ENCODE measurements around the gene FMO5.
"Not testable (repeated sequence)": the region's sequence is repeated elsewhere in the genome, so short reads cannot be mapped to it uniquely, and the experiment has no call there.

Gene FMO5

DNA sequence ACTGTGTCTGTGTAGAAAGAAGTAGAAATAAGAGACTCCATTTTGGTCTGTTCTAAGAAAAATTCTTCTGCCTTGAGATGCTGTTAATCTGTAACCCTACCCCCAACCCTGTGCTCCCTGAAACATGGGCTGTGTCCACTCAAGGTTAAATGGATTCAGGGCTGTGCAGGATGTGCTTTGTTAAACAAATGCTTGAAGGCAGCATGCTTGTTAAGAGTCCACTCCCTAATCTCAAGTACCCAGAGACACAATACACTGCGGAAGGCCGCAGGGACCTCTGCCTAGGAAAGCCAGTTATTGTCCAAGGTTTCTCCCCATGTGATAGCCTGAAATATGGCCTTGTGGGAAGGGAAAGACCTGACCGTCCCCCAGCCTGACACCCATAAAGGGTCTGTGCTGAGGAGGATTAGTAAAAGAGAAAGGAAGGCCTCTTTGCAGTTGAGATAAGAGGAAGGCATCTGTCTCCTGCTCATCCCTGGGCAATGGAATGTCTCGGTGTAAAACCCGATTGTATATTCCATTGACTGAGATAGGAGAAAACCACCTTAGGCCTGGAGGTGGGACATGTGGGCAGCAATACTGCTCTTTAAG lies 15.1 kb upstream of the FMO5 start:
- DNase-seq (ENCODE audit: low read depth in 4 of 4, low spot score in 1 of 4): not testable (repeated sequence)

DNA sequence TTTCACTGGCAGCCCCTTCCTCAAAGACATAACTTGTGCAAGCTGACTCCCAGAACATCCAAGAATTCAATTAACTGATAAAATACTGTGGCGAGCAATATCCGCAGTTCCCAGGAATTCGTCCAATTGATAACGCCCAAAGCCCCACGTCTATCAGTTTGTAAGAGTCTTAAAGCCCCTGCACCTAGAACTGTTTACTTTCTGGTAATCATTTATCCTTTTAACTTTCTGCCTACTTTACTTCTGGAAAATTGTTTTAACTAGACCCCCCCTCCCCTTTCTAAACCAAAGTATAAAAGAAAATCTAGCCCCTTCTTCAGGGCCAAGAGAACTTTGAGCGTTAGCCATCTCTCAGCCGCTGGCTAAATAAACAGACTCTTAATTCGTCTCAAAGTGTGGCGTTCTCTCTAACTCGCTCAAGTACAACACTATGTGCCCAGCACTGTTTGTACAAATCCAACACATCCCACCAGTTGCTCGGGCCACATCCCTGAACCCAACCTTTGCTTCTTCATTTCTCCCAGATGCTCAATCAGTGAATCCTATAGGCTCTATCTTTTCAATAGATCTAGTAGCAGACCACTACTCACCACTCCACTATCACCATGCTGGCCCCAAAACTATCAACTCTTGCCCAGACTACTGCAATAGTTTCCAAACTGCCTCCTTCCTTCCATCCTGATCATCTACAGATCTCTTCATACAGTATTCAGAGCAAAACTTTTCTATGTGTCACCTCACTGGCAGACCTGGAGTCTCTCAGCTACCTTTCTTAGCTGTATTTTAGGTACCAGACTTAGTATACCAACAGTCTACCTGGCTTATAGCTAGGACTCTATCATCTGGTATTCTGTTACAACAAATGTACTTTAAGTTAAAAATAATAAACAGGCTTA lies 14.0 kb upstream of the FMO5 start:
- no peak for DNase-seq (ENCODE audit: low read depth in 4 of 4, low spot score in 1 of 4)

DNA sequence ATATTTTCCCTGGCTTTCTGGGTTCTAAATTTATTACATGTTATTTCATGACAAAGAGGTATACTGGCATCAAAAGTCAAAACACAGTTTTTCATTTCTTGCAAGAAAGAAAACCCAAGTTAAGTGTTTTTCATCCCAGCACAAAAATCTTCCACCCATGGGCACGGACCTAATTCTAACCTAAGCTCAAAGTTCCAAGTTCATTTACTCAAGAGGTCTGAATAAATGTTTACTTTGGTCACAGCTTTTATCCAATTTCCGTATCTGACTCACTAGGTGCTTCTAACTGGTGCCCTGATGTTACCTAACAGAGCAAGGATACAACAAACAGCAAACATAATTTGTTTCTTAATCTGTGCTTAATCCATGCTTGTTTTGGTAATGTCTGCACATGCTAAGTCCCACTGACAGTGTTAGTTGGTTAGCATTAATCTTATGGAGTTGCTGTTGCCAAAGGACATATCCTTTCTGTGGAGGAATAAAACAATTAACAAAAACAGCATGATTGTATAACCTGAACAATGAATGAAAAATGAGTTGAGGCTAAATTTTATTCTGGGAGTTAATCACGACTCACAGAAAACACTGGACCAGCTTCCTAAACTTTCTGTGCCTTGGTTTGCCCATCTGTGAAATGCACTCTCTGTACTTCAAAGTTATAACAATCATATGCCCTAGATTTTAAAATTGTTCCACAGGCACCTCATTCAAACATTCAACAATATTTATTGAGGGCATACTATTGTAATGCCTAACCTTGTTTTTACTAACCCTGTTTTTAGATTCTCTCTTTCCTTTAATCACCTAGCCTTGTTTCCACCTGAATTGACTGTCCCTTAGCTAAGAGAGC lies 13.1 kb upstream of the FMO5 start:
- no peak for DNase-seq (ENCODE audit: low read depth in 4 of 4, low spot score in 1 of 4)

DNA sequence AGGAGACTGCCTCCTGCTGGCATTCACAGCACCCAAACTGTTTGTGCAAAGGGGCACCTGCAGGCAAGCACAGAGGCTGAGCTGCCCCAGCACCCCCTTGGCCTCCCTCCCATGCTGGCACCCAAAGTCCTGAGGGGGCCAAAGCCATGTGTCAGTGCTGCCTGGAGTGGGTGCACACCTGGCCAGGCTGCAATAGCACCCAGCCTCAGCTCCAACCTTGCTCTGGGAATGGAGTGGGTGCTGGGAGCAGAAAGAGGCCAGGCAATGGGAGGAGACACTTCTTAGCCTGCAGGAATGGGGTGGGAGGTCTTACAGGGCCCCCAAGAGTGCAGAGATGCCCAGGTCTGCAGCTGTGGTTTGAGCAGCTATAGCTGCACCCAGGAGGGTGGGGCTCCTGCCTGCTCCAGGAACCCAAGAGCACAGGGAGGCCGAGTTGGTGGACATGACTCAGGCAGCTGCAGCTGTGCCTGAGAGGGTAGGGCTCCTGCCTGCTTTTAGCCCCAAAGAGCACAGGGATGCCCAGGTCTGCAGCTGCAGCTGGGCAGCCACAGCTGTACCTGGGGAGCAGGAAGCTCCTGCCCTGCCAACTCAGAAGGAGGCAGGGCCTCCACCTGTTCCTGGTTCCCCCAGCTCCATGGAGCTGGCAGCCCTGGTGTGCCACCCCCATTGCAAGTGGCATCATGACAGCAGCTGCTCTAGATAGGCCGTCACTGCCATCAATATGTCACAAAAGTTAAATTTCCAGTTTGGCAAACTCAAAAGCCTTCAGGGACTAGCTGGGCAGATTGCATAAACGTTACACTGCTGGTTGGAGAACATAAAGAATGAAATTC lies 12.0 kb upstream of the FMO5 start:
- DNase-seq (ENCODE audit: low read depth in 4 of 4, low spot score in 1 of 4): no peak

DNA sequence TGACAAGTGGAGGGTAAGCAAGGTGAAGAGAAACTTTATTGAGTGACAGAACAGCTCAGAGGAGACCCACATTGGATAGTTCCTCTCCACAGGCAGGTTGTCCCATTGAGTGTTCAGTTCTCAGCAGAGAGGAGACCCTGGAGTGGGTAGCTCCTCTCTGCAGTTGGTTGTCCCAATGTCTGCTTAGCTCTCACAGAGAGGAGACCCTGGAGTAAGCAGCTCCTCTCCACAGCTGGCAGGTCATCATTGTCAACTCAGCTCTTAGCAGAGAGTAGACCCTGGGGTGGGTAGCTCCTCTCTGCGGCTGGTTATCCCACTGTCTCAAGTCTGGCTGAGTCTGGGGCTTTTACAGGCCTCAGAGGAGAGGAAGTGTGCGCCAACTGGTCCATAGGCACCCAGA lies 11.3 kb upstream of the FMO5 start:
- DNase-seq (ENCODE audit: low read depth in 4 of 4, low spot score in 1 of 4): no peak

DNA sequence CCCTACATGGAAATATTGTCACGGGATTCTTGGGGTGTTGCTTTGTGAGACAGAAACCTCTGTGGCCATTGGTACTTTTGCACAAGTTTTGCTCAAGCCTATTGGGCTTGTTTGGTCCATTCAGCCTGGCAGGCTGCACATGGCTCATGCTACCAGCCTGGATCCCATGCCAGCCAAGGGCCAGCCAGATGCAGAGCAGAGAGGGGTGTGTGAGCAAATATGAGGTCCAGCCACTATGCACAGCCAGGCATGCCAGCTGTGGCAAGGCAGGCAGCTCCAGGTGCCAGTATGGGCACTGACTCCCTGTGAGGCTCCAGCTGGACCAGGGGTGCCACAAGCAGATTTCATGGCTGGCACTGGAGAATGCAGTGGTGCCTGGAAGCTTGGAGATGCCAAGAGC lies 10.7 kb upstream of the FMO5 start:
- DNase-seq (ENCODE audit: low read depth in 4 of 4, low spot score in 1 of 4): no peak

DNA sequence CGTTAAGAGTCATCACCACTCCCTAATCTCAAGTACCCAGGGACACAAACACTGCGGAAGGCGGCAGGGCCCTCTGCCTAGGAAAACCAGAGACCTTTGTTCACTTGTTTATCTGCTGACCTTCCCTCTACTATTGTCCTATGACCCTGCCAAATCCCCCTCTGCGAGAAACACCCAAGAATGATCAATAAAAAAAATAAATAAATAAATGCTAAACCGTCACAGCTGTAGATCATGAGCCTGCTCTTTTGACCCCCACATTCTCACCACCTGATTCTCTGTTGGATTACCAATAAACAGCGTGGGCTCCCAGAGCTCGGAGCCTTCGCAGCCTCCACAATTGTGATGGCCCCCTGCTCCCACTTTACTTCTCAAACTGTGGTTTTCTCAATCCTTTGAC lies 8.8 kb upstream of the FMO5 start:
- not testable (repeated sequence) for DNase-seq (ENCODE audit: low read depth in 4 of 4, low spot score in 1 of 4)

DNA sequence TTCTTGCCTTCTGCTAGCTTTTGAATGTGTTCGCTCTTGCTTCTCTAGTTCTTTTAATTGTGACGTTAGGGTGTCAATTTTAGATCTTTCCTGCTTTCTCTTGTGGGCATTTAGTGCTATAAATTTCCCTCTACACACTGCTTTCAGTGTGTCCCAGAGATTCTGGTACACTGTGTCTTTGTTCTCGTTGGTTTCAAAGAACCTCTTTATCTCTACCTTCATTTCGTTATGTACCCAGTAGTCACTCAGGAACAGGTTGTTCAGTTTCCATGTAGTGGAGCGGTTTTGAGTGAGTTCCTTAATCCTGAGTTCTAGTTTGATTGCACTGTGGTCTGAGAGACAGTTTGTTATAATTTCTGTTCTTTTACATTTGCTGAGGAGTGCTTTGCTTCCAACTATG lies 5.9 kb upstream of the FMO5 start:
- DNase-seq (ENCODE audit: low read depth in 4 of 4, low spot score in 1 of 4): not testable (repeated sequence)

DNA sequence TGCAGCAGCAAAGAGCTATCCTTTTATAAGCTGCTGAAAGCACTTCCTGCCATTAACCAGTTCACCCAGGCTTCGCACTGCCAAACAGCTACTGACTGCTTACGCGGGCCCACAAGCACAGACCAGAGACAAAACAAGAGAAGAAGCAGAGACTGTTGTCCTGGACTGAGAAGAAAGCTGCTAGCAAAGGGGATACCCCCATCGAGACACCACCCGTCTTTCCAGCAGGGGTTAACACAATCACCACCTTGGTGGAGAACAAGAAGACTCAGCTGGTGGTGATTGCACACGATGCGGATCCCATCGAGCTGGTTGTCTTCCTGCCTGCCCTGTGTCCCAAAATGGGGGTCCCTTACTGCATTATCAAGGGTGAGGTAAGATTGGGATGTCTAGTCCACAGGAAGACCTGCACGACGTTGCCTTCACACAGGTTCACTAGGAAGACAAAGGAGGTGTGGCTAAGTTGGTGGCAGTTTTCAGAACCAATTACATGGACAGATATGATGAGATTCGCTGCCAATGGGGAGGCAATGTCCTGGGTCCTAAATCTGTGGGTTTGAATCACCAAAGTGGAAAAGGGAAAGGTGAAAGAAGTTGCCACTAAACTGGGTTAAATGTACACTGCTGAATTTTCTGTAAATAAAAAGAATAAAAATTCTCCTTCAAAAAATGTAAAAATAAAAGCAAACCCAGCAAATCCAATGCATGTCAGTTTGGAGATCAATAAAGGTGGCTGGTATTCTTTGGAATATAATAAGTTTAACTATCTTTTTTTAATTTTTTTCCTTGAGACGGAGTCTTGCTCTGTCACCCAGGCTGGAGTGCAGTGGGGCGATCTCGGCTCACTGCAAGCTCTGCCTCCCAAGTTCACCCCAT lies 1.2 kb downstream of the FMO5 start:
- no peak for DNase-seq (ENCODE audit: low read depth in 4 of 4, low spot score in 1 of 4)

DNA sequence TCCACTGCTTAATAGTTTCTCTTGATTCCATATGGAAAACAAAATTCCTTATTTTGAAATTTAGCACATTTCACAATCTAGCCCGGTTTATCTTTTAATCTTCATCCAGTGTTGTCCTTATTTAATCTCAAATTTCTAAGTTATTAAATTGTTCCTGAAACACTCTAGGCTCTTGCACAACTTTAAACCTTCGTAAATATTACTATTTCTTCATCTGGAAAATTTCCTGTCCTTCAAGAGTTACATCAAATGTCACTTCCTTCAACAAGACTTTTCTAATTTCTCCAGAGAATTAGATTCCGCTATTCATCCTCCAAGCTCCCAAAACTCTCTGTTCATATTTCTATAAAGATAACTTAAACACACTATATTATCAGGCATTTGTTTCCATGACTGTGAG lies 6.5 kb downstream of the FMO5 start:
- no peak for DNase-seq (ENCODE audit: low read depth in 4 of 4, low spot score in 1 of 4)

DNA sequence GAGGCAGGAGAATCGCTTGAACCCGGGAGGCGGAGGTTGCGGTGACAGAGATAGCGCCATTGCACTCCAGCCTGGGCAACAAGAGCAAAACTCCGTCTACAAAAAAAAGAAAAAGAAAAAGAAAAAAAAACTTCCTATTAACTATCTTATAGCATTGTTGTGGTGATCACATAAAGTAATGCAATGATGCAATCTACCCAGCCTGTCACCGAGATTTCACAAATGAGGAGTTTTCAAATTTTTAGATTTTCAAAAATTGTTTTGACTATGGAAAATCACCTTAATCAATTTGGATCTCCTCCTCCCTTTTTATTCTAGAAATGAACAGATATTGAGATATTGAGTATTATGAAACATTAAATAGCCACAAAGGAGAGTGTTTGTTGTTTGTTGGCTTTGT lies 8.0 kb downstream of the FMO5 start:
- DNase-seq (ENCODE audit: low read depth in 4 of 4, low spot score in 1 of 4): no peak

DNA sequence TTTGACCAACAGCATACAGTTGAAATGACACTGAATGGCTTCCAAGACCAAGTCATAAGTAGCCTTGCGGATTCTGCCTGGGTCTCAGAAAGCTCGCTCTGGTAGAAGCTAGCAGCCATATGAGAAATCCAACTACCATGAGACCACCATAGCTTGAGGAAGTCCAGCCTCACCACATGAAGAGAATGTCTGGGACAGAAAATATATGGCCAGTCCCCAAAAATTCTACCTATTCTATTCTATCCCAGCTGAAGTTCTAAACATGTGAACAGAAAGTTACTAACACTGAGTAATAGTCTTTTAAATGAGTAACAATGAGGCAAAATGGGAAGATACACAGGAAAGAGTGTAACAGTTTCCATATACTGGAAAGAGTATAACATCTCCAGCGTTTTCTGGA lies 9.0 kb downstream of the FMO5 start:
- DNase-seq (ENCODE audit: low read depth in 4 of 4, low spot score in 1 of 4): no peak

DNA sequence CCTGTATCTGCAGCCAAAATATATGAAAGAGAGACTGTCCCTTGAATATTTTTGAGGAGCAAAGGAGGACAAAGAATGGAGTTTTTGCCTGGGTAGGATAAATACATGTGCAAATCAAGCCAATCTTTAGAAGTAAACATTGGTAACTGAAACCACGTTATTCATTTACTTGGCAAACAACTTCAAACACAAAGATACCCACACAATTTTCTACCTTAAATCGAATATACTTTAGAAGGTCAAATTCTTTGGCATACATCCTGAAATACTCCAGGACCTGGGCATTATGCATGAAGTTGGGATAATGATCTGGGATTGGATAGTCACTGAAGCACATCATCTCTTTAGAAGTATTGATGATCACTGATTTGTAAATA lies 9.6 kb downstream of the FMO5 start:
- DNase-seq (ENCODE audit: low read depth in 4 of 4, low spot score in 1 of 4): no peak

DNA sequence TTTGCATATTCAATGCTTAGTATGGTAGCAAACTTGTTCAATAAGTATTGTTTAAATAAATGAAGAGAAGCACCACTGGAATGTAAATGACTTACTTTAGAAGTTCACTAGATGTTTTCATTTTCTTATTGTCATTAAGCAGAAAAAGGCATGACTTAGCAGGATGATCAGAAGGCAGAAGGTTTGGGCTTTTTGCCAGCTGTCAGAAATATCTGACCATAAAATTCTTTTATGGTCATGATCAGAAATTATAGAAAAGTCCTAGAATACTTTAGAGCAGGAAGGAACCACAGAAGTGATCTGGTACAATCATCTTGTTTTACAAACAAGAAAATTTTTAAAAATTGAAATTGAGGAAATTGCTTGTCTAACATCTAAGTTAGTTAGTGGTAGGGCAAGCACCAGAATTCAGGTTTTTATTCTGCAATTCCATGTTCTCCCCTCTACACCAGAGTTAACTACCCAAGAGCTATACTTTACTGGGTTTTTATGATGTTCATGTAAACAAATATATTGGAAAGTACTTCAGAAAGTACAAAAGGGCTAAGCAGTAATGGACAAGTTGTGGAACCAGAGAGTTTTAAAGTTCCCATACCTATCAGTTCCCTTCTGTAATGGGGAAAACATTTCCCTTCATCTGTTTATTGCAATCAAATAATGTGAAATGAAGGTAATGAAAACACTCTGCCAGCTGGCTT lies 10.1 kb downstream of the FMO5 start:
- no peak for DNase-seq (ENCODE audit: low read depth in 4 of 4, low spot score in 1 of 4)

DNA sequence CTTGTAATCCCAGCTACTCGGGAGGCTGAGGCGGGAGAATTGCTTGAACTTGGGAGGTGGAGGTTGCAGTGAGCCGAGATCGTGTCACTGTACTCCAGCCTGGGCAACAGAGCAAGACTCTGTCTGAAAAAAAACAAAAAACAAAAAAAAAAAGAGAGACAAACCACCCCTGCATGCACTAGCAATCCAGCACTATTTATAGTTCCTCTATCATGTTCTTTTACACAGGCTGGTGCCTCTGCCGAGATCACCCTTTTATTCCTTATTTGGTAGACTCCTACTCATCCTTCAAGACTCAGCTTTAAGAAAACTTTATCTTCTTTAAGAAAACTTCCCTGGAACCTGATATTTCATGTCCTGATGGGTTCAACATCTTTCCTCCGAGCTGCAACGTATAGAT lies 10.8 kb downstream of the FMO5 start:
- no peak for DNase-seq (ENCODE audit: low read depth in 4 of 4, low spot score in 1 of 4)

DNA sequence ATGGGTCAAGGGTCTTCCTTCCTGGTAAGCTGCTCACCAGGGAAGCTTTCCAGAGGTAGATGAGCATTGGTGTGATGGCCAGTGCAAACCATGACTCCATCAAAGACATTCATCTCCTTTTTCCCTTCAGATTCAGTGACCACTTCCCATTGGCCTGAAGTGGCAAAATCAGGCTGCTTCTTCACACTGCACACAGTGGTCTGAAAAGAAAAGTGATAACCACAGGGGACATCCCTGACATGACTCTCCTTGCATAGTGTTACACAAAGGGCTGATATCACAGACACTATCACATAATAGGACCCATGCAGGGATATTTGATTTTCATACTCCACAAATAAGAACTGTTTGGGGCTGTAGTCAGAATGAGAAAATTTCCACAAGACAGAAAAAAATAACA lies 11.9 kb downstream of the FMO5 start:
- no peak for DNase-seq (ENCODE audit: low read depth in 4 of 4, low spot score in 1 of 4)

DNA sequence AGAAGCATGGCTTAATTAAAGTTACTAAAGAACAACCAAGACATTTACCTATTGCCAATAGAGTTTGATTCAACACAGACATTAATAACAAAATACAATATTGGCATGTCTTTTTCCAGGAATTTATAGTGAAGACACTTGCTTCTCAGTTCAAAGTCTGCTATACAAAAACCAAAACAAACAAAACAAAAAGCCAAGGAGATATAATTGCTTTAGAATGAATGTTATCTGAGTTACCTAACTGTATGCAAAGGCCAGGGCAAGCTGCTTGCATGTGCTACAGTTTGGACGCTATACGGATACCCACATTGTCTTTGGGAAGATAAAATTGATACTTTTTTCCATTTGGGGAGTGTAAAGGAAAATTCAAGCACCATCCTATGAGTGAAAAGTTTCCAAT lies 13.6 kb downstream of the FMO5 start:
- no peak for DNase-seq (ENCODE audit: low read depth in 4 of 4, low spot score in 1 of 4)

DNA sequence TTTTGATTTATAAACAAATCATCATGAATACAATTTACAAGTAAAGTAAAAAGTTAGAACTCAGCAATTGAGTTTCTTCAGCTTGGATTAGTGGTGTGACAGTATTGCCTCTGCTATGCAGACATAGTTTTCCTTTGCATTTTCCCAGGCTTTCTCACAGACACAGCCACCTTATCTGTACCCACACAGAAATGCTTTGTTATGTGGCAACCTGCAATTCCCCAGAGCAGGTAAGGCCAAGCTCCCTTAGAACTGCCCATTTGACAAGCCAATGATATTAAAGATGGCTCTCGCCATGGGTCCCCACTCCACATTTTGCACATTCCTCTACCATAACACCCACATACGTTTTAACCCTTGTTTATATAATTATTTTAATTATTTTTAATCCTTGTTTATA lies 14.2 kb downstream of the FMO5 start:
- no peak for DNase-seq (ENCODE audit: low read depth in 4 of 4, low spot score in 1 of 4)
